GM21825 (cell line): ENCODE data around the gene SLC4A1AP.
"Not testable (repeated sequence)": the region's sequence is repeated elsewhere in the genome, so short reads cannot be mapped to it uniquely, and the experiment has no call there.

Source experiments
- ATAC-seq: cut with Tn5 transposase; IDR thresholded peaks from one replicate; pipeline ENCODE4 v1.9.1; 2021; ENCODE audit warnings: mild to moderate bottlenecking, moderate library complexity; ENCODE audit not compliant: unreplicated experiment

SLC4A1AP gene

GRCh38 chr2:27663285-27664153, at the start of gene SLC4A1AP, which contains the start of gene SUPT7L:
TSS of gene SLC4A1AP (plus strand) at chr2:27663889. CDS start at chr2:27663915, 26 bp downstream.
TSS of gene SUPT7L (minus strand) at chr2:27663614. CDS start at chr2:27662192, 1,422 bp downstream.
- ATAC-seq, result peak; percentile 58

- ATAC-seq, result no peak
Observed at GRCh38 chr2:27613985-27614384, 49.7 kb upstream of the SLC4A1AP start.

- ATAC-seq, result no peak
Observed at GRCh38 chr2:27615316-27615715, 48.4 kb upstream of the SLC4A1AP start.

GRCh38 chr2:27621524-27621923, 42.2 kb upstream of the SLC4A1AP start:
- no peak for ATAC-seq

- no peak for ATAC-seq
Observed at GRCh38 chr2:27622921-27623384, 40.7 kb upstream of the SLC4A1AP start.

- no peak for ATAC-seq
Observed at GRCh38 chr2:27624943-27625342, 38.7 kb upstream of the SLC4A1AP start.

GRCh38 chr2:27626323-27626722, 37.4 kb upstream of the SLC4A1AP start:
- not testable (repeated sequence) for ATAC-seq

GRCh38 chr2:27626921-27627320, 36.8 kb upstream of the SLC4A1AP start:
- ATAC-seq, result not testable (repeated sequence)

- peak; percentile 27 for ATAC-seq
Observed at GRCh38 chr2:27627963-27628766, 35.5 kb upstream of the SLC4A1AP start.

- ATAC-seq, result peak; percentile 98
Observed at GRCh38 chr2:27628767-27629709, 34.7 kb upstream of the SLC4A1AP start, which contains the start of the genes CCDC121 and GPN1. TSS of gene CCDC121 (minus strand) at chr2:27629012. CDS start at chr2:27627799, 1,213 bp downstream. TSS of gene GPN1 (plus strand) at chr2:27629050. CDS start at chr2:27629059, 9 bp downstream.

- not testable (repeated sequence) for ATAC-seq
Observed at GRCh38 chr2:27630257-27630656, 33.4 kb upstream of the SLC4A1AP start.

- ATAC-seq, result no peak
Observed at GRCh38 chr2:27634291-27634690, 29.4 kb upstream of the SLC4A1AP start.

GRCh38 chr2:27636766-27637165, 26.9 kb upstream of the SLC4A1AP start:
- no peak for ATAC-seq

GRCh38 chr2:27638037-27638637, 25.6 kb upstream of the SLC4A1AP start:
- ATAC-seq, result no peak

GRCh38 chr2:27638709-27639108, 25.0 kb upstream of the SLC4A1AP start:
- ATAC-seq, result no peak

GRCh38 chr2:27640722-27641245, 22.9 kb upstream of the SLC4A1AP start:
- no peak for ATAC-seq

GRCh38 chr2:27645197-27645596, 18.5 kb upstream of the SLC4A1AP start:
- no peak for ATAC-seq

GRCh38 chr2:27647289-27647688, 16.4 kb upstream of the SLC4A1AP start:
- no peak for ATAC-seq

- no peak for ATAC-seq
Observed at GRCh38 chr2:27647737-27648136, 16.0 kb upstream of the SLC4A1AP start.

- no peak for ATAC-seq
Observed at GRCh38 chr2:27651056-27651455, 12.6 kb upstream of the SLC4A1AP start.
